Muscle layer of duodenum (tissue), 2 donors: ENCODE data around the gene EHMT2.
"Not testable (repeated sequence)": the region's sequence is repeated elsewhere in the genome, so short reads cannot be mapped to it uniquely, and the experiment has no call there.

Source experiments
- H3K27ac ChIP-seq: one replicate; pipeline ENCODE4 v1.7.0; 2013; ENCODE audit warnings: mild to moderate bottlenecking, low read length
- H3K27me3 ChIP-seq: one replicate; pipeline ENCODE4 v1.7.0; 2013; ENCODE audit warnings: low read depth, mild to moderate bottlenecking, control low read depth, low read length
- H3K36me3 ChIP-seq, 2 donors: one replicate each; pipeline ENCODE4 v1.7.0; 2013; ENCODE audit warnings: low read length in 2 of 2, control low read depth in 1 of 2, mild to moderate bottlenecking in 1 of 2; ENCODE audit not compliant: insufficient read depth in 2 of 2, control insufficient read depth in 1 of 2
- H3K4me1 ChIP-seq, 2 donors: one replicate each; pipeline ENCODE4 v1.7.0; 2013; ENCODE audit warnings: low read length in 2 of 2, mild to moderate bottlenecking in 2 of 2, control low read depth in 1 of 2, moderate library complexity in 1 of 2; ENCODE audit not compliant: insufficient read depth in 2 of 2, control insufficient read depth in 1 of 2
- H3K4me3 ChIP-seq, 2 donors: one replicate each; pipeline ENCODE4 v1.7.0; 2013; ENCODE audit warnings: low read length in 2 of 2, low read depth in 1 of 2, mild to moderate bottlenecking in 1 of 2
- H3K9me3 ChIP-seq, 2 donors: one replicate each; pipeline ENCODE4 v1.7.0; 2013; ENCODE audit warnings: low read length in 2 of 2, control low read depth in 1 of 2, mild to moderate bottlenecking in 1 of 2; ENCODE audit not compliant: control insufficient read depth in 1 of 2
- donor health status: healthy.

The EHMT2 gene

GRCh38 chr6:31877125-31877650 is 20.3 kb downstream of the EHMT2 start:
- H3K27me3 ChIP-seq: no peaks in the 10 kb centered on the region
- H3K4me3 ChIP-seq: peak overlapping the region in 1 of 2 donors; percentile 48
- H3K9me3 ChIP-seq: no peaks in the 10 kb centered on the region
- H3K36me3 ChIP-seq: peaks cover 21 to 25% of the 10 kb centered on the region in 2 donors
- H3K27ac ChIP-seq: peak overlapping the region; percentile 83
- H3K4me1 ChIP-seq: no peaks in the 10 kb centered on the region

DNA sequence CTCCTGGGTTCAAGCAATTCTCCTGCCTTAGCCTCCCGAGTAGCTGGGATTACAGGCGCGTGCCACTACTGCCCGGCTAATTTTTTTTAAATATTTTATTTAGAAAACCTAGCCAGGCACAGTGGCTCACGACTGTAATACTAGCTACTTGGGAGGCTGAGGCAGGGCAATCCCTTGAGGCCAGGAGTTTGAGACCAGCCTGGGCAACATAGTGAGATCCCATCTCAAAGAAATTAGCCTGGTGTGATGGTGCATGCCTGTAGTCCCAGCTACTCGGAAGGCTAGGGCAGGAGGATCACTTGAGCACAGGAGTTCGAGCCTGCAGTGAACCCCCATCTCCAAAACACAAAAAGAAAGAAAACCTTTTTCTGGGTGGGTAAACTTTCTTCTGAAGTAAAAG is 21.1 kb downstream of the EHMT2 start:
- Histone ChIP-seq H3K4me3 (no peak overlapping the region), H3K36me3 (peaks cover 16 to 19% of the 10 kb centered on the region in 2 donors), H3K4me1 (no peaks in the 10 kb centered on the region), H3K27me3 (no peaks in the 10 kb centered on the region), H3K9me3 (no peaks in the 10 kb centered on the region), H3K27ac (no peak overlapping the region)

- H3K9me3 ChIP-seq: no peaks in the 10 kb centered on the region
- peaks cover 12 to 14% of the 10 kb centered on the region in 2 donors for H3K36me3 ChIP-seq
- H3K27ac ChIP-seq: no peak overlapping the region
- H3K4me1 ChIP-seq: no peaks in the 10 kb centered on the region
- no peaks in the 10 kb centered on the region for H3K27me3 ChIP-seq
- no peak overlapping the region for H3K4me3 ChIP-seq
Observed at GRCh38 chr6:31875877-31876276, 21.6 kb downstream of the EHMT2 start.

GRCh38 chr6:31874836-31875572 is 22.5 kb downstream of the EHMT2 start:
- H3K27me3 ChIP-seq: no peaks in the 10 kb centered on the region
- no peak overlapping the region for H3K4me3 ChIP-seq
- no peak overlapping the region for H3K27ac ChIP-seq
- no peaks in the 10 kb centered on the region for H3K9me3 ChIP-seq
- H3K36me3 ChIP-seq: peaks cover 3 to 6% of the 10 kb centered on the region in 2 donors
- H3K4me1 ChIP-seq: no peaks in the 10 kb centered on the region

- no peaks in the 10 kb centered on the region for H3K36me3 ChIP-seq
- H3K27ac ChIP-seq: no peak overlapping the region
- H3K4me3 ChIP-seq: no peak overlapping the region
- no peaks in the 10 kb centered on the region for H3K9me3 ChIP-seq
- H3K27me3 ChIP-seq: no peaks in the 10 kb centered on the region
- H3K4me1 ChIP-seq: no peaks in the 10 kb centered on the region
Observed at GRCh38 chr6:31874084-31874670, 23.3 kb downstream of the EHMT2 start.

GRCh38 chr6:31871046-31871659 is 26.3 kb downstream of the EHMT2 start:
- Histone ChIP-seq H3K4me3 (no peak overlapping the region), H3K27ac (no peak overlapping the region), H3K27me3 (no peaks in the 10 kb centered on the region), H3K36me3 (no peaks in the 10 kb centered on the region), H3K4me1 (no peaks in the 10 kb centered on the region), H3K9me3 (no peaks in the 10 kb centered on the region)

DNA sequence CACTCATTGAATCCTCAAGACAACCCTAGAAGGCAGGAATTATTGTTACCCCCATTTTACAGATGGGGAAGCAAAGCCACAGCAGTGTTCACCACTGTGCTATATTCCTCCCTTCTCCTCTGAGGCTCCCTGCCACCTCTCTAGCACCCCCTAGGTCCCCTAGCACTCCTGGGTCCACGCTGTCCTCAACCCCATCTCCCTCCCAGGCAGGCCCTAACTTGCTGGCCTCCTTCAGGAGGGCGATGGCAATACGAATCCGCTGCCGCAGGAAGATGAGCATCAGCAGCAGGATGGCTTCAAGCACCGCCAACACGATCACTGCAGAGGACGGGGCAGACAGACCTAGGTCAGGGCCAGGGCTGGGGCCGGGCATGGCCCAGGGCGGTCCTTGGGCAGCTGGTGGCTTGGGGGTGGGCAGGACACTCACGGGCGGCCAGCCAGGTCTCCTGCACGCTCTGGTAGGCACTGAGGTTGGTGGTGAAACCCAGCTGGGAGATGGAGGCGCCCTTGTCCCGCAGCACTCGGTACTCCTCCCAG is 27.0 kb downstream of the EHMT2 start:
- H3K27ac ChIP-seq: no peak overlapping the region
- H3K36me3 ChIP-seq: no peaks in the 10 kb centered on the region
- no peak overlapping the region for H3K4me3 ChIP-seq
- H3K27me3 ChIP-seq: no peaks in the 10 kb centered on the region
- H3K4me1 ChIP-seq: no peaks in the 10 kb centered on the region
- H3K9me3 ChIP-seq: no peaks in the 10 kb centered on the region

GRCh38 chr6:31869343-31869742 is 28.2 kb downstream of the EHMT2 start:
- no peaks in the 10 kb centered on the region for H3K36me3 ChIP-seq
- peaks cover 0 to under 1% of the 10 kb centered on the region in 2 donors for H3K4me1 ChIP-seq
- H3K27me3 ChIP-seq: no peaks in the 10 kb centered on the region
- H3K4me3 ChIP-seq: no peak overlapping the region
- H3K27ac ChIP-seq: no peak overlapping the region
- no peaks in the 10 kb centered on the region for H3K9me3 ChIP-seq

DNA sequence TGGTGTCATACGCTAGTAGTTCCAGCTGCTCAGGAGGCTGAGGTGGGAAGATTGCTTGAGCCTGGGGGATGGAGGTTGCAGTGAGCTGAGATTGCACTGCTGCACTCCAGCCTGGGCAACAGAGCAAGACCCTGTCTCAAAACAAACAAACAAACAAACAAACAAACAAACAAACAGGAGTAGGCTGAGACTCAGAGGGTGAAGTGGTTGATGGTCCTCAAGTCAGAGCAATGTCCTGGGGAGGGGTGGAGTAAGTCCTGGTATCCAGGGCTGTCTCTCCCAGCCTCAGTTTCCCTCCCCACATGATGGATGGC is 28.9 kb downstream of the EHMT2 start:
- H3K4me1 ChIP-seq, H3K27me3 ChIP-seq, H3K36me3 ChIP-seq, H3K9me3 ChIP-seq, H3K27ac ChIP-seq, H3K4me3 ChIP-seq: not testable (repeated sequence)

GRCh38 chr6:31865205-31866118 is 32.0 kb downstream of the EHMT2 start:
- H3K36me3 ChIP-seq: peaks cover 3 to 8% of the 10 kb centered on the region in 2 donors
- peaks cover 0 to 26% of the 10 kb centered on the region in 2 donors for H3K4me1 ChIP-seq

GRCh38 chr6:31864818-31865204 is 32.7 kb downstream of the EHMT2 start:
- H3K4me3 ChIP-seq: no peak overlapping the region
- peaks cover 0 to 26% of the 10 kb centered on the region in 2 donors for H3K4me1 ChIP-seq
- H3K27ac ChIP-seq: no peak overlapping the region
- H3K27me3 ChIP-seq: no peaks in the 10 kb centered on the region
- no peaks in the 10 kb centered on the region for H3K9me3 ChIP-seq
- peaks cover 6 to 14% of the 10 kb centered on the region in 2 donors for H3K36me3 ChIP-seq

More at GRCh38 chr6:31865205-31866118, 32.0 kb downstream of the EHMT2 start:
- no peak overlapping the region for H3K27ac ChIP-seq
- no peaks in the 10 kb centered on the region for H3K27me3 ChIP-seq
- no peak overlapping the region for H3K4me3 ChIP-seq
- no peaks in the 10 kb centered on the region for H3K9me3 ChIP-seq
